ENCODE measurements around the gene COG6.

COG6 gene

DNA sequence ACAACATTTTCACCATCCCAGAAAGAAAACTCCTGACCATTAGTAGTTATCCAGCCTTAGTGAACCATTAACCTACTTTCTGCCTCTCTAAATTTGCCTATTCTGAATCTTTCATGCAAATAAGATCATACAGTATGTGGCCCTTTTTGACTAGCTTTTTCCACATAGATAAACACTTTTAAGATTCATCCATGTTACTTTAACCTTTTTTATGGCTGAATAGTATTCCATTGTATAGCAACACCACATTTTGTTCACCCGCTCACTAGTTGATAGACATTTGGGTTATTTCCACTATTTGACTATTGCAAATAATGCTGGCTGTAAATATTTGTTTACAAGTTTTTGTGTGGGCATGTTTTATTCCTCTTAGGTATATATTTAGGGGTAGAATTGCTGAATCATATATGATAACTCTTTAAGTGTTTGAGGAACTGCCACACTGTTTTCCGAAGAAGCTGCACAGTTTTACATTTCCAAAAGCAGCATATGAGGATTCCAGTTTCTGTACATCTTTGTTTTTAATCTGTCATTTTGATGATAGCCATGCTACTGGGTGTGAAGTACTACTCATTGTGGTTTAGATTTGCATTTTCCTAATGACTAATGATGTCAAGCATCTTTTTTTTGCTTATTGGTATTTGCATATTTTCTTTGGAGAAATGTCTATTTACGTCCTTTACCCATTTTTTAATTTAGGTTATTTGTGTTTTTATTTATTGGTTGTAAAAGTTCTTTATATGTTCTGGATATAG is 17.1 kb downstream of the COG6 start:
- DNase-seq (ENCODE audit: extremely low read depth, low read depth): no peak
- no peak for TF ChIP-seq CTCF (IDR thresholded peaks at IDR 0.05; ENCODE audit: low read depth, low read length, missing control alignments)

DNA sequence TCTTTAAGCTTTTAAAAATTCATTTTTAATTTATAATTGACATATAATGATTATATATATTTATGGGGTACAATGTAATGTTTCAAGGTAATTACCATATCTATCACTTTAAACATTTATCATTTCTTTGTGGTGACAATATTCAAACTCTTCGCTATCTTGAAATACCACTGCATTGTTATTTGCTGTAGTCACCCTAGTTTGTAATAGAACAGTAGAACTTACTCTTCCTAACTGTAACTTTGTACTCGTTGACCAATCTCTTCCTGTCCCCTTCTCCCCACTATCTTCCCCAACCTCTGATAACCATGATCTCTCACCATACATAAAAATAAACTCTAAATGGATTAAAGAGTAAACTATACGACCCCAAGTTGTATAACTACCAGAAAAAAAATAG is 20.4 kb downstream of the COG6 start:
- H3K4me3 ChIP-seq (replicated peaks; ENCODE audit: low read depth, low read length): no peak overlapping the region
- DNase-seq (ENCODE audit: extremely low read depth, low read depth): no peak
- TF ChIP-seq CTCF (IDR thresholded peaks at IDR 0.05; ENCODE audit: low read depth, low read length, missing control alignments): no peak

More for the DNA sequence above, 17.1 kb downstream of the COG6 start:
- H3K4me3 ChIP-seq (replicated peaks; ENCODE audit: low read depth, low read length): no peak overlapping the region

DNA sequence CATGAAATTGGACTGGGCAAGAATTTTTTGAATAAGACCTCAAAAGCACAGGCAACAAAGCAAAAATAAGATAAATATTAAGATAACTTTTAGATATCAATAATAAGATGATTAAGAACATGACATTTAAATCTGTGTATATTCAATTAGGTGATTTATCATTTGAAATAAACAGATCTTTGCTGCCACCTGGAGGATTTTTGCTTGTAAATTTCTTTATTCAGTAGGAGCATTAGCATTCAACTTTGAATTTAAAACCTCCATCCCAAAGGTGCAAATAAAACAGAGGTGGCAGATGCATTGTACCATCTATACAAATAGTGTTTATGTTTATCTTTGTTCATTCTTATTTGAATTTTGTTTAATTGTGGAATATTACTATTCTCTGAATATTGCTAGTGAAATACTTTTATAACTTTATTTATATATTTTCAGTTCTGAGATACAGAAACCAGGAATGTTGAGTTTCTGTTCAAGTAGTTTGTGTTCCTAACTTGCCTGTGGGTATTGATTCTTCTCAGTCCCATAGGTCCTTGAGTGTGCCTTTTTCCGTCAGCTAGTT is 20.9 kb downstream of the COG6 start:
- peak; percentile 13 for TF ChIP-seq CTCF (IDR thresholded peaks at IDR 0.05; ENCODE audit: low read depth, low read length, missing control alignments)
- no peak overlapping the region for H3K4me3 ChIP-seq (replicated peaks; ENCODE audit: low read depth, low read length)
- no peak for DNase-seq (ENCODE audit: extremely low read depth, low read depth)

GRCh38 chr13:39682310-39682709 is 26.8 kb downstream of the COG6 start:
- H3K4me3 ChIP-seq (replicated peaks; ENCODE audit: low read depth, low read length): no peak overlapping the region
- no peak for TF ChIP-seq CTCF (IDR thresholded peaks at IDR 0.05; ENCODE audit: low read depth, low read length, missing control alignments)
- no peak for DNase-seq (ENCODE audit: extremely low read depth, low read depth)

- TF ChIP-seq CTCF (IDR thresholded peaks at IDR 0.05; ENCODE audit: low read depth, low read length, missing control alignments): no peak
- DNase-seq (ENCODE audit: extremely low read depth, low read depth): no peak
- no peak overlapping the region for H3K4me3 ChIP-seq (replicated peaks; ENCODE audit: low read depth, low read length)
These were observed 27.3 kb downstream of the COG6 start for GRCh38 chr13:39682788-39683187.

- DNase-seq (ENCODE audit: extremely low read depth, low read depth): no peak
- TF ChIP-seq CTCF (IDR thresholded peaks at IDR 0.05; ENCODE audit: low read depth, low read length, missing control alignments): no peak
- no peak overlapping the region for H3K4me3 ChIP-seq (replicated peaks; ENCODE audit: low read depth, low read length)
These were observed 29.2 kb downstream of the COG6 start for GRCh38 chr13:39684531-39685137.

Measured in HFF-Myc (cell line).